Measurements from ENCODE around the gene GIMAP6. TPM values are rescaled to one million over a fixed set of nuclear protein-coding genes. Genes with fewer than 3 reads are reported as not detected.
"Not testable (repeated sequence)": the region's sequence is repeated elsewhere in the genome, so short reads cannot be mapped to it uniquely, and the experiment has no call there.

The GIMAP6 gene
- total RNA-seq, 4 donors from 2014 or later = 17.7 to 73.6 (median 45.0) TPM

GRCh38 chr7:150587551-150587950 lies 44.6 kb downstream of the GIMAP6 start:
- no peak for TF ChIP-seq POLR2A (IDR thresholded peaks at IDR 0.05)
- no peak for TF ChIP-seq CTCF (IDR thresholded peaks at IDR 0.05)
- Histone ChIP-seq H3K4me1 (no peaks in the 10 kb centered on the region), H3K36me3 (no peaks in the 10 kb centered on the region), H3K27ac (peak overlapping the region in 2 of 3 donors; percentile 20 to 40), H3K4me3 (replicated peaks in 1 of 3) (no peak overlapping the region), H3K27me3 (no peaks in the 10 kb centered on the region), H3K9me3 (no peaks in the 10 kb centered on the region)
- 72 to 81% methylated on average over 1 of the region's 1 CpG for WGBS, 2 donors
- no peak for DNase-seq
- intact Hi-C loops (cut with DNase I) = no loop called here

DNA sequence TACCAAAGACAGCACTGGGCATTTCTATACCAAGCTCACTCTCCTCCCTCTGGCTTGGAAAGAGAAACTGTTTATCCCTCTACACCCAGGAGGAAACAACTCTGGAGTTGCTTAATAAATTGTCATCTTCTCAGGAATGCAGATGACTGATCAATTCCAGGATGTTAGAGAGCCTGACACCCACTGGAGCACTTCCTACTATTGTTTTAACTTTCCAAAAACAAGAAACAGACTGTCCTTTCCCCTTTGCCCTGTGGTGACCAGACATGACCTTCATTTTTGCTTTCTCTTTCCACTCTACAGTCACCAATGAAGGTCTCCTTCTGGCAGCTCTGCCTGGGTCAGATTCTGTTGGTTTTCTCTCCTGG lies 45.4 kb downstream of the GIMAP6 start:
- no peaks in the 10 kb centered on the region for H3K4me1 ChIP-seq
- intact Hi-C loops (cut with DNase I) = no loop called here
- no peaks in the 10 kb centered on the region for H3K27me3 ChIP-seq
- H3K36me3 ChIP-seq = no peaks in the 10 kb centered on the region
- no peaks in the 10 kb centered on the region for H3K9me3 ChIP-seq
- H3K27ac ChIP-seq = peak overlapping the region in 2 of 3 donors; percentile 20 to 40
- peak in 1 of 2 donors; percentile 6 for DNase-seq
- TF ChIP-seq POLR2A (IDR thresholded peaks at IDR 0.05) = no peak
- no peak for TF ChIP-seq CTCF (IDR thresholded peaks at IDR 0.05)
- H3K4me3 ChIP-seq (replicated peaks in 1 of 3) = no peak overlapping the region

DNA sequence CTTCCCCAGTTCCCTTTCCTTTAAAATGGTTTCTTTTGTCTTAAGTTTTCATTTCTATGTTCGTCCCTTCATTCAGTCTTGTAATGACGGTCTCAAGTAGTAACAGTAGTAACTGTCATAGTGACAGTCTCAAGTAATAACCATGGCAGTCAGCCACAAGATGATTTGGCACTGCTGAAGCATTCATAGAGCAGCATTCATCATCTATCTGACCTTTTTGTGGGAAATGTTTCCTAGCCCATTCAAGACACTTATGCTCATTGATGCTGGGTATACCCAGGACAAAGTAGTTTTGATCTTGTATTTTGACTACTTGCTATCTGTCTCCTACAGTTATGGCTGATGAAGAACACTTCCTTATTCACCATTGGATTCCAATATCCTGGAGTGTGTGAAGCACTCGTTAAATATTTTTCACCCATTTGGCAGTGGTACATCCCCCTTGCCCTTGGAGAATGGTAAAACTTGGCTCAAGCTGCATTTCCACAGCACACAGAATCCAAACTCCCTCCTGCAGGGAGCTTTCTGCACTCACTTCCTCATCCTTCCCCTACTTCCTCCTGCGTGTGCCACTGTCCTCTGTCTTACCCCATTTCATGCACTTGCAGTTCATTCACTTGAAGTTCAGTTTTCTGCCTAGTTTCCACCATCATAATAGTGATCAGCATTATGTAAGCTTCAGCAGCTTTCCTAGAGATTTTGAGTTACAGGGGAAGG lies 46.0 kb downstream of the GIMAP6 start:
- H3K27ac ChIP-seq = peak overlapping the region; percentile 5 to 45 (median 27)
- H3K4me1 ChIP-seq = no peaks in the 10 kb centered on the region
- no peaks in the 10 kb centered on the region for H3K36me3 ChIP-seq
- H3K9me3 ChIP-seq = no peaks in the 10 kb centered on the region
- DNase-seq = no peak
- H3K27me3 ChIP-seq = no peaks in the 10 kb centered on the region
- 64 to 65% methylated on average over 4 of the region's 4 CpGs for WGBS, 2 donors
- no peak overlapping the region for H3K4me3 ChIP-seq (replicated peaks in 1 of 3)
- TF ChIP-seq POLR2A (IDR thresholded peaks at IDR 0.05) (no peak), CTCF (IDR thresholded peaks at IDR 0.05) (no peak)
- intact Hi-C loops (cut with DNase I) = no loop called here

DNA sequence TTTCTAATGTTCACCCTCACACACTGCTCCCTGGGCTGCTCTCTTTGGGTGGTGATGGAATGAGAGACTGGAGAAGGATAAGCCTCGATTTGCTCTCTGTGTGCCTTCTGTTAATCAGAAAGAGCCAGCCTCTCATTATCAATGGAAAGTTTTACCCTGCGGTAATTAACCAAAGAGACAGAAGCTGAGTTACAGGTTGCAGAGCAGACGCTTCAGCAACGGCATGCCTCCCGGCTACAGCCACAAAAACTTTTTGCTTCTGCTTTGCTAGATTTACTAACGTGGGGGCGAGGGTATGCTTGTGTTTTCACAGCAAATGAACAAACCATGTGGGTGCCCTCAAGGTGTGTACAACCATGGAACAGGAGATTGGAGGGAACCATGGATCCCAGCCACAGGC lies 47.0 kb downstream of the GIMAP6 start:
- no peaks in the 10 kb centered on the region for H3K9me3 ChIP-seq
- H3K4me3 ChIP-seq (replicated peaks in 1 of 3) = no peak overlapping the region
- no peaks in the 10 kb centered on the region for H3K36me3 ChIP-seq
- intact Hi-C loops (cut with DNase I) = no loop called here
- TF ChIP-seq CTCF (IDR thresholded peaks at IDR 0.05) (no peak), POLR2A (IDR thresholded peaks at IDR 0.05) (no peak)
- H3K4me1 ChIP-seq = no peaks in the 10 kb centered on the region
- H3K27me3 ChIP-seq = no peaks in the 10 kb centered on the region
- 79 to 84% methylated on average over 7 of the region's 7 CpGs for WGBS, 2 donors
- DNase-seq = no peak
- peak overlapping the region in 2 of 3 donors; percentile 12 to 23 for H3K27ac ChIP-seq

- no peak for TF ChIP-seq POLR2A (IDR thresholded peaks at IDR 0.05)
- no peak for TF ChIP-seq CTCF (IDR thresholded peaks at IDR 0.05)
- Histone ChIP-seq H3K27ac (no peak overlapping the region), H3K27me3 (no peaks in the 10 kb centered on the region), H3K4me1 (no peaks in the 10 kb centered on the region), H3K4me3 (replicated peaks in 1 of 3) (no peak overlapping the region), H3K9me3 (no peaks in the 10 kb centered on the region), H3K36me3 (no peaks in the 10 kb centered on the region)
- no peak for DNase-seq
- WGBS, 2 donors = 83 to 91% methylated on average over 3 of the region's 3 CpGs
- intact Hi-C loops (cut with DNase I) = no loop called here
These were observed 51.4 kb downstream of the GIMAP6 start for GRCh38 chr7:150580638-150581394.

- DNase-seq; H3K4me1 ChIP-seq; H3K9me3 ChIP-seq; H3K36me3 ChIP-seq; H3K27ac ChIP-seq; H3K4me3 ChIP-seq (replicated peaks in 1 of 3); H3K27me3 ChIP-seq; intact Hi-C loops (cut with DNase I): not testable (repeated sequence)
- WGBS, 2 donors = 83 to 85% methylated on average over 7 of the region's 7 CpGs
These were observed 52.1 kb downstream of the GIMAP6 start for GRCh38 chr7:150579979-150580637.
